Liver (tissue), 9 donors: ENCODE data around the gene IPO9. TPM values are rescaled to one million over a fixed set of nuclear protein-coding genes. Genes with fewer than 3 reads are reported as not detected.

Source experiments
- DNase-seq: peaks from one replicate; pipeline ENCODE4 v3.0.0-alpha.2; 2017; ENCODE audit warnings: low spot score
- H3K27ac ChIP-seq, 2 donors: one replicate each; pipeline ENCODE4 v1.7.0; 2013; ENCODE audit warnings: inconsistent platforms in 2 of 2, low read length in 2 of 2, control low read depth in 1 of 2, low read depth in 1 of 2, mild to moderate bottlenecking in 1 of 2
- H3K27me3 ChIP-seq, 4 donors: one replicate each; pipeline versions ENCODE4 v1.6.1 to v1.7.0; 2013; ENCODE audit warnings: low read length in 3 of 4, inconsistent platforms in 1 of 4, mild to moderate bottlenecking in 1 of 4, moderate library complexity in 1 of 4; ENCODE audit not compliant: control insufficient read depth in 4 of 4, insufficient read depth in 4 of 4
- H3K36me3 ChIP-seq, 4 donors: one replicate each; pipeline versions ENCODE4 v1.6.1 to v1.7.0; 2013; ENCODE audit warnings: low read length in 3 of 4, mild to moderate bottlenecking in 3 of 4, low read depth in 1 of 4, moderate library complexity in 1 of 4; ENCODE audit not compliant: control insufficient read depth in 4 of 4, insufficient read depth in 3 of 4
- H3K4me1 ChIP-seq, 4 donors: one replicate each; pipeline versions ENCODE4 v1.6.1 to v1.7.0; 2013; ENCODE audit warnings: low read length in 3 of 4, mild to moderate bottlenecking in 3 of 4, moderate library complexity in 1 of 4; ENCODE audit not compliant: control insufficient read depth in 4 of 4, insufficient read depth in 4 of 4
- H3K4me3 ChIP-seq, 3 donors: one replicate each; pipeline versions ENCODE4 v1.6.1 to v1.7.0; 2013; ENCODE audit warnings: low read length in 3 of 3, control low read depth in 1 of 3, low read depth in 1 of 3, mild to moderate bottlenecking in 1 of 3
- H3K9ac ChIP-seq, 2 donors: one replicate each; pipeline ENCODE4 v1.7.0; 2013; ENCODE audit warnings: low read length in 2 of 2, mild to moderate bottlenecking in 2 of 2, moderate library complexity in 2 of 2, control low read depth in 1 of 2, low read depth in 1 of 2
- H3K9me3 ChIP-seq, 4 donors: one replicate each; pipeline versions ENCODE4 v1.6.1 to v1.7.0; 2013; ENCODE audit warnings: low read length in 3 of 4; ENCODE audit not compliant: control insufficient read depth in 4 of 4
- EGR1 ChIP-seq, 2 donors: IDR thresholded peaks; 2 replicates each; pipeline ENCODE4 v1.6.1; 2016 to 2018; ENCODE audit warnings: antibody characterized with exemption in 2 of 2, low read depth in 2 of 2
- FOXA1 ChIP-seq: IDR thresholded peaks from 2 replicates; pipeline ENCODE4 v1.6.1; 2016; ENCODE audit warnings: antibody characterized with exemption
- FOXA2 ChIP-seq: IDR thresholded peaks from 2 replicates; pipeline ENCODE4 v1.6.1; 2016; ENCODE audit warnings: antibody characterized with exemption
- GABPA ChIP-seq, 2 donors: IDR thresholded peaks in 1 of 2; conservative IDR thresholded peaks in 1 of 2; 2 replicates each; pipeline ENCODE4 v1.6.1; 2016; ENCODE audit warnings: antibody characterized with exemption in 2 of 2, mild to moderate bottlenecking in 1 of 2, moderate library complexity in 1 of 2
- HNF4G ChIP-seq: IDR thresholded peaks from 2 replicates; pipeline ENCODE4 v1.6.1; 2016; ENCODE audit warnings: antibody characterized with exemption
- JUND ChIP-seq, 2 donors: IDR thresholded peaks; 2 replicates each; pipeline ENCODE4 v1.6.1; 2016; ENCODE audit warnings: antibody characterized with exemption in 2 of 2
- NR2F2 ChIP-seq: IDR thresholded peaks from 2 replicates; pipeline ENCODE4 v1.6.1; 2016; ENCODE audit warnings: antibody characterized with exemption
- RAD21 ChIP-seq, 2 donors: IDR thresholded peaks; 2 replicates each; pipeline ENCODE4 v1.6.1; 2016; ENCODE audit warnings: antibody characterized with exemption in 2 of 2, mild to moderate bottlenecking in 2 of 2
- RXRA ChIP-seq, 2 donors: IDR thresholded peaks; 2 replicates each; pipeline ENCODE4 v1.6.1; 2017 to 2018; ENCODE audit warnings: antibody characterized with exemption in 2 of 2, mild to moderate bottlenecking in 1 of 2
- SP1 ChIP-seq: IDR thresholded peaks from 2 replicates; pipeline ENCODE4 v1.6.1; 2018; ENCODE audit warnings: antibody characterized with exemption, mild to moderate bottlenecking
- TAF1 ChIP-seq: conservative IDR thresholded peaks from 2 replicates; pipeline ENCODE4 v1.6.1; 2016; ENCODE audit warnings: antibody characterized with exemption, mild to moderate bottlenecking
- YY1 ChIP-seq: IDR thresholded peaks from 2 replicates; pipeline ENCODE4 v1.6.1; 2016; ENCODE audit warnings: antibody characterized with exemption, mild to moderate bottlenecking
- WGBS: extraction: QIAGEN DNeasy Blood & Tissue Kit; methylation state at CpG from one replicate; pipeline ENCODE4 v1.1.7; 2013; 5-methylcytosine and 5-hydroxymethylcytosine counted together
- polyA plus RNA-seq, 2 donors: library from polyadenylated mRNA; stranded (reverse) in 1 of 2; unstranded in 1 of 2; fragments of 200-250 nt in 1 of 2; fragments of >200 nt in 1 of 2; fragmentation: Nextera tagmentation in 1 of 2; extraction: Ambion mirVana in 1 of 2; gene quantifications; one replicate each; pipeline versions ENCODE4 v1.2.1 to v1.2.3, GENCODE V29; 2013 to 2015
- total RNA-seq, 2 donors: library from RNA; depleted of rRNA; stranded (reverse); fragments of >200 nt; gene quantifications; one replicate each; pipeline ENCODE4 v1.2.3, GENCODE V29; 2014
- TF ChIP-seq, protein P1 (sequence below): IDR thresholded peaks from 2 replicates; pipeline ENCODE4 v1.6.1; 2016; ENCODE audit warnings: antibody characterized with exemption
- TF ChIP-seq, protein P2 (sequence below): fragments of 150-350 bp; IDR thresholded peaks from 2 replicates; pipeline ENCODE4 v1.5.1; 2017; ENCODE audit warnings: improper control_type of control experiment, low read depth, low read length; ENCODE audit not compliant: missing input control
- TF ChIP-seq, protein P3 (sequence below): IDR thresholded peaks from 2 replicates; pipeline ENCODE4 v1.6.1; 2016; ENCODE audit warnings: antibody characterized with exemption, mild to moderate bottlenecking
- TF ChIP-seq, protein P4 (sequence below): IDR thresholded peaks from 2 replicates; pipeline ENCODE4 v1.6.1; 2016; ENCODE audit warnings: antibody characterized with exemption
- TF ChIP-seq, protein P5 (sequence below): IDR thresholded peaks from 2 replicates; pipeline ENCODE4 v1.6.1; 2016; ENCODE audit warnings: antibody characterized with exemption
- donor health status: healthy.
- donor health status: healthy.
- donor health status: healthy.
- donor health status: healthy.
- donor health status: healthy.

Gene IPO9
- total and polyA plus RNA-seq, 4 donors, result 6.6 to 22.1 (median 13.6) TPM

DNA sequence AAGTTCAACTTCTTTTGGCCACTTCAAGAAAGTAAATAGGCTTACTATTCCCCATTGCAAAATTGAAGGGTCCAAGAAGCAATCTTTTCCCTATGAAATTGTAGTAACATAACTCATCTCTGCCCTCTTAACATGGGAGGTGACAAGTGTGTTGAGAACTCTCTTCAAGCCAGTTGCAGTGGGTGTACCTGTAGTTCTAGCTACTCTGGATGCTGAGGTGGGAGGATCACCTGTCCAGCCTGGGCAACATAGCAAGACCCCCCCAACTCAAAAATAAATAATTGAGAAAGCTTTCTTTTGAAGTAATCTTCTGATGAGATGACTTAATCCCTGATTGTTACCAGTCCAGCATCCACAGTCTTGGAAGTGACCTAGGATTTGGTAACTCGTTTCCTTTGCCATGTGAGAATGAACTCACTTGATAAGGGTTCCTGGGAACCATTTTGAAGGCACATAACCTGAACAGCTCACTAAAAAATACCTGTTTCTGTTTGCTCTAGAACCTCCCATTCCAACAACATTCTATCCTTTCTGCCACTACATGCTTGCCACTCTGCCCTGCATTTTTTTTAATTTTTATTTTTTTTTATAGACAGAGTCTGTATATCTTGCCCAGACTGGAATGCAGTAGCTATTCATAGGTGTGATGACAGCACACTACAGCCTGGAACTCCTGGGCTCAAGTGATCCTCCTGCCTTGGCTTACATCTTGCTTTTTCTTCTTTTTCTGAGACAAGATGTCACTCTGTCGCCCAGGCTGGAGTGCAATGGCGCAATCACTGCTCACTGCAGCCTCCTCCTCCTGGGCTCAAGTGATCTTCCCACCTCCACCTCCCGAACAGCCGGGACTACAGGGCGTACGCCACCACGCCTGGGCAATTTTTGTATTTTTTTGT is 1.4 kb upstream of the IPO9 start:
- Histone ChIP-seq H3K36me3 (no peaks in the 10 kb centered on the region), H3K9me3 (no peaks in the 10 kb centered on the region), H3K4me1 (peaks cover 7 to 25% (median 18%) of the 10 kb centered on the region in 4 donors), H3K9ac (no peak overlapping the region), H3K27me3 (no peaks in the 10 kb centered on the region), H3K4me3 (no peak overlapping the region), H3K27ac (no peak overlapping the region)
- TF ChIP-seq HNF4G (no peak), RXRA (IDR thresholded peaks at IDR 0.05) (no peak), TAF1 (no peak), FOXA2 (no peak), EGR1 (IDR thresholded peaks at IDR 0.05; ENCODE audit: low read depth in 2 of 2) (no peak), JUND (IDR thresholded peaks at IDR 0.05) (no peak), RAD21 (IDR thresholded peaks at IDR 0.05) (no peak), YY1 (no peak), FOXA1 (no peak), GABPA (IDR thresholded peaks at IDR 0.05 in 1 of 2, conservative IDR thresholded peaks at IDR 0.05 in 1 of 2) (no peak), SP1 (no peak), NR2F2 (no peak)
- TF ChIP-seq, protein P1, sequence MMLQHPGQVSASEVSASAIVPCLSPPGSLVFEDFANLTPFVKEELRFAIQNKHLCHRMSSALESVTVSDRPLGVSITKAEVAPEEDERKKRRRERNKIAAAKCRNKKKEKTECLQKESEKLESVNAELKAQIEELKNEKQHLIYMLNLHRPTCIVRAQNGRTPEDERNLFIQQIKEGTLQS, result no peak
- TF ChIP-seq, protein P2, sequence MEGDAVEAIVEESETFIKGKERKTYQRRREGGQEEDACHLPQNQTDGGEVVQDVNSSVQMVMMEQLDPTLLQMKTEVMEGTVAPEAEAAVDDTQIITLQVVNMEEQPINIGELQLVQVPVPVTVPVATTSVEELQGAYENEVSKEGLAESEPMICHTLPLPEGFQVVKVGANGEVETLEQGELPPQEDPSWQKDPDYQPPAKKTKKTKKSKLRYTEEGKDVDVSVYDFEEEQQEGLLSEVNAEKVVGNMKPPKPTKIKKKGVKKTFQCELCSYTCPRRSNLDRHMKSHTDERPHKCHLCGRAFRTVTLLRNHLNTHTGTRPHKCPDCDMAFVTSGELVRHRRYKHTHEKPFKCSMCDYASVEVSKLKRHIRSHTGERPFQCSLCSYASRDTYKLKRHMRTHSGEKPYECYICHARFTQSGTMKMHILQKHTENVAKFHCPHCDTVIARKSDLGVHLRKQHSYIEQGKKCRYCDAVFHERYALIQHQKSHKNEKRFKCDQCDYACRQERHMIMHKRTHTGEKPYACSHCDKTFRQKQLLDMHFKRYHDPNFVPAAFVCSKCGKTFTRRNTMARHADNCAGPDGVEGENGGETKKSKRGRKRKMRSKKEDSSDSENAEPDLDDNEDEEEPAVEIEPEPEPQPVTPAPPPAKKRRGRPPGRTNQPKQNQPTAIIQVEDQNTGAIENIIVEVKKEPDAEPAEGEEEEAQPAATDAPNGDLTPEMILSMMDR, result no peak
- TF ChIP-seq, protein P3, sequence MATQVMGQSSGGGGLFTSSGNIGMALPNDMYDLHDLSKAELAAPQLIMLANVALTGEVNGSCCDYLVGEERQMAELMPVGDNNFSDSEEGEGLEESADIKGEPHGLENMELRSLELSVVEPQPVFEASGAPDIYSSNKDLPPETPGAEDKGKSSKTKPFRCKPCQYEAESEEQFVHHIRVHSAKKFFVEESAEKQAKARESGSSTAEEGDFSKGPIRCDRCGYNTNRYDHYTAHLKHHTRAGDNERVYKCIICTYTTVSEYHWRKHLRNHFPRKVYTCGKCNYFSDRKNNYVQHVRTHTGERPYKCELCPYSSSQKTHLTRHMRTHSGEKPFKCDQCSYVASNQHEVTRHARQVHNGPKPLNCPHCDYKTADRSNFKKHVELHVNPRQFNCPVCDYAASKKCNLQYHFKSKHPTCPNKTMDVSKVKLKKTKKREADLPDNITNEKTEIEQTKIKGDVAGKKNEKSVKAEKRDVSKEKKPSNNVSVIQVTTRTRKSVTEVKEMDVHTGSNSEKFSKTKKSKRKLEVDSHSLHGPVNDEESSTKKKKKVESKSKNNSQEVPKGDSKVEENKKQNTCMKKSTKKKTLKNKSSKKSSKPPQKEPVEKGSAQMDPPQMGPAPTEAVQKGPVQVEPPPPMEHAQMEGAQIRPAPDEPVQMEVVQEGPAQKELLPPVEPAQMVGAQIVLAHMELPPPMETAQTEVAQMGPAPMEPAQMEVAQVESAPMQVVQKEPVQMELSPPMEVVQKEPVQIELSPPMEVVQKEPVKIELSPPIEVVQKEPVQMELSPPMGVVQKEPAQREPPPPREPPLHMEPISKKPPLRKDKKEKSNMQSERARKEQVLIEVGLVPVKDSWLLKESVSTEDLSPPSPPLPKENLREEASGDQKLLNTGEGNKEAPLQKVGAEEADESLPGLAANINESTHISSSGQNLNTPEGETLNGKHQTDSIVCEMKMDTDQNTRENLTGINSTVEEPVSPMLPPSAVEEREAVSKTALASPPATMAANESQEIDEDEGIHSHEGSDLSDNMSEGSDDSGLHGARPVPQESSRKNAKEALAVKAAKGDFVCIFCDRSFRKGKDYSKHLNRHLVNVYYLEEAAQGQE, result no peak
- TF ChIP-seq, protein P4, sequence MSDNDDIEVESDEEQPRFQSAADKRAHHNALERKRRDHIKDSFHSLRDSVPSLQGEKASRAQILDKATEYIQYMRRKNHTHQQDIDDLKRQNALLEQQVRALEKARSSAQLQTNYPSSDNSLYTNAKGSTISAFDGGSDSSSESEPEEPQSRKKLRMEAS, result no peak
- TF ChIP-seq, protein P5, sequence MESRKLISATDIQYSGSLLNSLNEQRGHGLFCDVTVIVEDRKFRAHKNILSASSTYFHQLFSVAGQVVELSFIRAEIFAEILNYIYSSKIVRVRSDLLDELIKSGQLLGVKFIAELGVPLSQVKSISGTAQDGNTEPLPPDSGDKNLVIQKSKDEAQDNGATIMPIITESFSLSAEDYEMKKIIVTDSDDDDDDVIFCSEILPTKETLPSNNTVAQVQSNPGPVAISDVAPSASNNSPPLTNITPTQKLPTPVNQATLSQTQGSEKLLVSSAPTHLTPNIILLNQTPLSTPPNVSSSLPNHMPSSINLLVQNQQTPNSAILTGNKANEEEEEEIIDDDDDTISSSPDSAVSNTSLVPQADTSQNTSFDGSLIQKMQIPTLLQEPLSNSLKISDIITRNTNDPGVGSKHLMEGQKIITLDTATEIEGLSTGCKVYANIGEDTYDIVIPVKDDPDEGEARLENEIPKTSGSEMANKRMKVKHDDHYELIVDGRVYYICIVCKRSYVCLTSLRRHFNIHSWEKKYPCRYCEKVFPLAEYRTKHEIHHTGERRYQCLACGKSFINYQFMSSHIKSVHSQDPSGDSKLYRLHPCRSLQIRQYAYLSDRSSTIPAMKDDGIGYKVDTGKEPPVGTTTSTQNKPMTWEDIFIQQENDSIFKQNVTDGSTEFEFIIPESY, result no peak
- 95% methylated on average over 8 of the region's 8 CpGs for WGBS
- DNase-seq, result no peak
